ENCODE results near the gene STMN3. TPM values are rescaled to one million over a fixed set of nuclear protein-coding genes. Genes with fewer than 3 reads are reported as not detected.
A peak's percentile ranks its signal among the peaks of the same experiment; 100 is the strongest.

Gene STMN3
- total and polyA plus RNA-seq, 5 donors from 2014 or later, result 11.7 to 64.6 (median 13.2) TPM

DNA sequence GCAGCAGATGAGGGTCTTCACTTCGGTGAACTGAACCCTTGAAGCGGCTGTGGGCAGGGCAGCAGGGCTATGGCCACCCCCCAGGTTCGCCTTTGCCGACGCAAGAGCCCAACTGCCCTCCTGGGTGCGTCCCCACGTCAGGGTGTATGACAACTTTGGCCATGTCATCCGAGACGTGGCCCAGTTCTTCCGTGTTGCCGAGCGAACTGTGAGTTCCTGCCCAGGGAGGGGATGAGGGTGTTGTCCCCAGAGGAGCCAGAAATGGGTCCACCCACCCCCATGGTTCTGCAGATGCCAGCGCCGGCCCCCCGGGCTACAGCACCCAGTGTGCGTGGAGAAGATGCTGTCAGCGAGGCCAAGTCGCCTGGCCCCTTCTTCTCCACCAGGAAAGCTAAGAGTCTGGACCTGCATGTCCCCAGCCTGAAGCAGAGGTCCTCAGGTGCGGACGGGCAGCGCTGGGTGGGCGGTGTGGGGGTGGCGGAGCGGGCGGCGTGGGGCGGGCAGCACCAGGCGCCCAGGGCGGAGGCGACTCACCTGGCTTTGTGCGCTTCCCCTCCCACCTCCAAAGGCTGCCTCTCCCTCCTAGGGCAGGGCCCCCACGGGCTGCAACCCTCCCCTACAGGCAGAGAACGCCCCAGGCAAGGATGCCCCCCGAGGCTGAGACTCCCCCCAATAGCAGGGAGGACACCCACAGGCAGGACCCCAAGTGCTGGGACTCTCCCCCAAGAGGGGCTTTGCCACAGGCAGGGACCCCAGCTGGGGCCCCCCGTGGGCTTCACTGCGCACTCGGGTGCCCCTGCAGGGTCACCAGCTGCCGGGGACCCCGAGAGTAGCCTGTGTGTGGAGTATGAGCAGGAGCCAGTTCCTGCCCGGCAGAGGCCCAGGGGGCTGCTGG is 37.0 kb upstream of the STMN3 start:
- H3K9me3 ChIP-seq (ENCODE audit: control insufficient read depth in 2 of 2, low read length in 2 of 2), result no peaks in the 10 kb centered on the region
- H3K4me1 Mint-ChIP-seq, result peaks cover 0 to 7% (median 0%) of the 10 kb centered on the region in 4 donors
- DNase-seq, result no peak

DNA sequence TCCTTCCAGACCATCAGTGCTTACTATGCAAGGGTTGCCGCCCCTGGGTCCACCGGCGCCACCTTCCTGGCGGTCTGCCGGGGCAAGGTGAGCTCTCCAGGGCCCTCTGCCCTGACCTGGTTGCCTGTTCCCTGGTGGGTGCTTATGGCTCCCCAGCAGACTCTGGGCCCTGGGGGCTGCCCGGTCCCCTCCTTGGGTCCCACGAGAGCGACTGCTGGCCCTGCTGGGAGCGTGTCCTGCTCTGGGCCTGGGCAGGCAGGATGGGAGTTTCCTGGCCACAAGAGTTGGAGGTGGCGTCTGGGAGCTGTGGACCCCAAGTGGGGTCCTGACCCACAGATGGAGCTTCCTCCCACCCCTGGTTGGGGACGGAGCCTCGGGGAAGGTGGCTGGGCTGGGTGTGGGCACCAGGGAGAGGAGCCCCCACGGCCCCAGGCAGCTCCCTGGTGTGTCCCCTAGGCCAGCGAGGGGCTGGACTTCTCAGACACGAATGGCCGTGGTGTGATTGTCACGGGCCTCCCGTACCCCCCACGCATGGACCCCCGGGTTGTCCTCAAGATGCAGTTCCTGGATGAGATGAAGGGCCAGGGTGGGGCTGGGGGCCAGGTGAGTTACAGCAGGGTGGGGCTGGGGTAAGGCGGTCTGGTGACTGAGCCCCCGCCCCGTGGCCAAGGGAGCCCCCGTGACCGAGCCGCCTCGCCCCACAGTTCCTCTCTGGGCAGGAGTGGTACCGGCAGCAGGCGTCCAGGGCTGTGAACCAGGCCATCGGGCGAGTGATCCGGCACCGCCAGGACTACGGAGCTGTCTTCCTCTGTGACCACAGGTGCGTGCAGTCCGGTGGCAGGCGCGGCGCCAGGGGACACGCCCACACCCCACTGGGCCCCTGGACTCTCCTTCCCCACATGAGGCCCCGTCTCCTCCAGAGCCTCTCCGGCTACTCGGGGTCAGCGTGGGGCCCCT is 36.1 kb upstream of the STMN3 start:
- Histone ChIP-seq H3K9me3 (ENCODE audit: control insufficient read depth in 2 of 2, low read length in 2 of 2) (no peaks in the 10 kb centered on the region), H3K27ac (ENCODE audit: insufficient read depth, low read length, poor library complexity, severe bottlenecking) (no peak overlapping the region), H3K36me3 (ENCODE audit: control insufficient read depth, insufficient read depth, low read length) (no peaks in the 10 kb centered on the region), H3K4me1 (ENCODE audit: control insufficient read depth, insufficient read depth, low read length, poor library complexity, severe bottlenecking) (peaks cover 10% of the 10 kb centered on the region), H3K4me3 (ENCODE audit: low read depth, low read length) (no peak overlapping the region), H3K27me3 (ENCODE audit: control insufficient read depth, insufficient read depth, low read length) (no peaks in the 10 kb centered on the region)
- DNase-seq, result no peak
- peaks cover 0 to 7% (median 0%) of the 10 kb centered on the region in 4 donors for H3K4me1 Mint-ChIP-seq
- no peaks in the 10 kb centered on the region for H3K36me3 Mint-ChIP-seq
- H3K27me3 Mint-ChIP-seq, result no peaks in the 10 kb centered on the region
- ATAC-seq (ENCODE audit: low read depth in 2 of 2), result no peak
- H3K4me3 Mint-ChIP-seq, result no peak overlapping the region
- peaks cover 0 to 3% (median 0%) of the 10 kb centered on the region in 7 donors for H3K9me3 Mint-ChIP-seq
- H3K27ac Mint-ChIP-seq, result no peak overlapping the region

More for the DNA sequence above, 37.0 kb upstream of the STMN3 start:
- Mint-ChIP-seq H3K36me3 (no peaks in the 10 kb centered on the region), H3K4me3 (no peak overlapping the region), H3K27ac (no peak overlapping the region), H3K9me3 (peaks cover 0 to 3% (median 0%) of the 10 kb centered on the region in 7 donors), H3K27me3 (no peaks in the 10 kb centered on the region)
- H3K4me3 ChIP-seq (ENCODE audit: low read depth, low read length), result no peak overlapping the region
- no peaks in the 10 kb centered on the region for H3K27me3 ChIP-seq (ENCODE audit: control insufficient read depth, insufficient read depth, low read length)
- ATAC-seq (ENCODE audit: low read depth in 2 of 2), result no peak
- no peaks in the 10 kb centered on the region for H3K36me3 ChIP-seq (ENCODE audit: control insufficient read depth, insufficient read depth, low read length)
- peaks cover 10% of the 10 kb centered on the region for H3K4me1 ChIP-seq (ENCODE audit: control insufficient read depth, insufficient read depth, low read length, poor library complexity, severe bottlenecking)
- H3K27ac ChIP-seq (ENCODE audit: insufficient read depth, low read length, poor library complexity, severe bottlenecking), result no peak overlapping the region

DNA sequence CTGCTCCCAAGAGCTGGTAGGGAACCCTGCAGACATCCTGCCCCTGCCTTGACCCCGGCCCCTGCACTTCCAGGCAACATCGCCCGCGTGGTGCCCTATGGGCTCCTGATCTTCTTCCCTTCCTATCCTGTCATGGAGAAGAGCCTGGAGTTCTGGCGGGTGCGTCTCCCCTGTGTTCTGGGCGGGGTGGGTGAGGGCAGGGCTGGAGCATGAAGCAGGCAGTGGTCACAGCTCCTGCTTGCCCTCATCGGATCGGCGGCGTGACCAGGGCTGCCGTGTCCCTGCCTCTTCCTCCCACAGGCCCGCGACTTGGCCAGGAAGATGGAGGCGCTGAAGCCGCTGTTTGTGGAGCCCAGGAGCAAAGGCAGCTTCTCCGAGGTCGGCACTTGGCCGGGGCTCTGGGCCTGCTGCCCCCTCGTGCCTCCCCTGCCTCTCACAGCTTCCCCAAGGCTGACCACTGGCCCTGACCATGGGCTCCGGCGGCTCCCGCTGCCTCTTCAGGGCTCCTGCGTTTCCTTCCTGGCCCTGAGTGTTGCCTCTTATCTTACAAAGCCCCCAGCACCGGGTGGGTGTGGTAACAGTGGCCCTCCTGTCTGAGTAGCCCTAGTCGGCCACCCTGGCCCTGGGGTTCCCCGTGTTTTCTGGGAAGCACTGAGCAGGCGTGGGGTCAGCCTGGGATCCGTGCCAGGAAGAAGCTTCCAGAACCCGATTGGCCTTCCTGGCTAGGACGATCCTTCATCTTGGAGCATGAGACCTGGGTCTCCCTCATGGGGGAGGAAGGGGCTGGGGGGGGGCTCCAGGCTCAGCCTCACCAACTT is 35.2 kb upstream of the STMN3 start:
- Histone ChIP-seq H3K4me1 (ENCODE audit: control insufficient read depth, insufficient read depth, low read length, poor library complexity, severe bottlenecking) (peaks cover 10% of the 10 kb centered on the region), H3K4me3 (ENCODE audit: low read depth, low read length) (no peak overlapping the region), H3K9me3 (ENCODE audit: control insufficient read depth in 2 of 2, low read length in 2 of 2) (no peaks in the 10 kb centered on the region), H3K27ac (ENCODE audit: insufficient read depth, low read length, poor library complexity, severe bottlenecking) (no peak overlapping the region), H3K36me3 (ENCODE audit: control insufficient read depth, insufficient read depth, low read length) (no peaks in the 10 kb centered on the region), H3K27me3 (ENCODE audit: control insufficient read depth, insufficient read depth, low read length) (no peaks in the 10 kb centered on the region)
- DNase-seq, result no peak
- Mint-ChIP-seq H3K36me3 (no peaks in the 10 kb centered on the region), H3K4me3 (no peak overlapping the region), H3K27ac (no peak overlapping the region), H3K9me3 (no peaks in the 10 kb centered on the region), H3K27me3 (no peaks in the 10 kb centered on the region), H3K4me1 (peaks cover 0 to 7% (median 0%) of the 10 kb centered on the region in 4 donors)
- no peak for ATAC-seq (ENCODE audit: low read depth in 2 of 2)

DNA sequence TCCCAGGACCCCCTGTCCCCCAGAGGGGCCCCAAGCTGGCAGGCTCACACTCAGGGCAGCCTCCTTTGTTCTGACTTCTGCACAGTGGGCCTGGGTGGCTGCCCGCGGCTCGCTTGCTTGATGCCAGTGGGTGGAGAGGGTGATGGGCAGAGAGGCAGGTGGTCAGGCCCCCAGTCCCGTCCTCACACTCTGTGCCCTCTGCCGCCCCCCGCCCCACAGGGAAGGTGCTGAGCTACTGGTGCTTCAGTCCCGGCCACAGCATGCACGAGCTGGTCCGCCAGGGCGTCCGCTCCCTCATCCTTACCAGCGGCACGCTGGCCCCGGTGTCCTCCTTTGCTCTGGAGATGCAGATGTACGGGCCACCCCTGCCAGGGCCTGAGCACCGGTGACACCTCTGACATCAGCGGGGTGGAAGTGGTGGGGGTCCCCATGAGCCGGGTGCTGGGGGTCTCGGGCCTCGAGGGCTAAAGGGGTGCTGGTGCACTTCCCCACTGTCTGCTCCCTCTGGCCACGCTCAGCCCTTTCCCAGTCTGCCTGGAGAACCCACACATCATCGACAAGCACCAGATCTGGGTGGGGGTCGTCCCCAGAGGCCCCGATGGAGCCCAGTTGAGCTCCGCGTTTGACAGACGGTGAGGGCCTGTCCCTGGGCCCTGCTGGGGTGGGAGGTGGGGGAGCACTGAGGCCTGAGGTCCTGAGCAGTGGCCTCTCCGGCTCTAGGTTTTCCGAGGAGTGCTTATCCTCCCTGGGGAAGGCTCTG is 34.4 kb upstream of the STMN3 start:
- Mint-ChIP-seq H3K27ac (no peak overlapping the region), H3K36me3 (no peaks in the 10 kb centered on the region), H3K9me3 (no peaks in the 10 kb centered on the region), H3K27me3 (no peaks in the 10 kb centered on the region), H3K4me1 (peaks cover 0 to 7% (median 0%) of the 10 kb centered on the region in 4 donors), H3K4me3 (no peak overlapping the region)
- Histone ChIP-seq H3K27me3 (ENCODE audit: control insufficient read depth, insufficient read depth, low read length) (no peaks in the 10 kb centered on the region), H3K36me3 (ENCODE audit: control insufficient read depth, insufficient read depth, low read length) (no peaks in the 10 kb centered on the region), H3K4me1 (ENCODE audit: control insufficient read depth, insufficient read depth, low read length, poor library complexity, severe bottlenecking) (peaks cover 10% of the 10 kb centered on the region), H3K27ac (ENCODE audit: insufficient read depth, low read length, poor library complexity, severe bottlenecking) (no peak overlapping the region), H3K4me3 (ENCODE audit: low read depth, low read length) (no peak overlapping the region), H3K9me3 (ENCODE audit: control insufficient read depth in 2 of 2, low read length in 2 of 2) (no peaks in the 10 kb centered on the region)
- ATAC-seq (ENCODE audit: low read depth in 2 of 2) (no peak), DNase-seq (no peak)

DNA sequence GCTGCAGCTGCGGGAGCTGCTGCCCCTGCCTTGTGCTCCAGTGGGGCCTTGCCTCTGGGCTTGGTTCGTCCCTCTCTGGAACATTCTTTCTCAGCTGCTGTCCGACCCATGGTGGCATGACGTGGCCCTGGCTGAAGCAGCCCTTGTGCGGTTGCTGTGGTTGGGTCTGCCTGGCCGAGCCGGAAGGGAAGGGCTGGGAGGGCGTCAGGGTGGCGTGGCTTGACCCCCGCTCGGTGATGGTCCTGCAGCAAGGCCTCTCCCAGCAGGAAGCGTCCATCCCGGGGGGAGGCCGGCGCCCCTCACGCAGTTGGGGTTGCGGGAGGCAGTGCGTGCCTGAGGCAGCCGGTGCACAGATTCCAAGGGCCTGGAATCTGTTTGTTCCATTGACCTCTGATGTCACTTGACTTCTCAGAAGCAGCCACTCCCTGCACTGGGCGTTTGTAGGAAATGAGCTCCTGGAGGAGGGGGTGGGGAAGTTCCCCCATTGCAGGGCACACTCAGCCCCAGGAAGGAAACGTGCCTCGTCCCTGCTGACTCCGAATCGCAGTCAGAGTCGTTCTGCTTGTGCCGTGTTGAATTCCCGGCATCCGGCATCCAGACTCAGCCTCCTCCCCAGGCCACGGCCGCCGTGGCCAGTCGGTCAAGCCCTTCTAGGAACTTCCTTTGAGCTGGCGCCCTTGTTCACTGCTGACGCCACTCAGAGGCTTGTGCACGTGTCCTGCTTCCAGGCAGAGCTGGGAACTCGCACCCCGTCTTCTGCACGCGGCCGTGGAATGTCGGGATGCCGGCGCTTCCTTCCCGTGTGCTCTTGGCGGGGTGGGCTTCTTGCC is 33.5 kb upstream of the STMN3 start:
- Histone ChIP-seq H3K36me3 (ENCODE audit: control insufficient read depth, insufficient read depth, low read length) (no peaks in the 10 kb centered on the region), H3K4me1 (ENCODE audit: control insufficient read depth, insufficient read depth, low read length, poor library complexity, severe bottlenecking) (peaks cover 10% of the 10 kb centered on the region), H3K4me3 (ENCODE audit: low read depth, low read length) (no peak overlapping the region), H3K9me3 (ENCODE audit: control insufficient read depth in 2 of 2, low read length in 2 of 2) (no peaks in the 10 kb centered on the region), H3K27me3 (ENCODE audit: control insufficient read depth, insufficient read depth, low read length) (no peaks in the 10 kb centered on the region), H3K27ac (ENCODE audit: insufficient read depth, low read length, poor library complexity, severe bottlenecking) (no peak overlapping the region)
- Mint-ChIP-seq H3K36me3 (no peaks in the 10 kb centered on the region), H3K27me3 (no peaks in the 10 kb centered on the region), H3K27ac (peak overlapping the region in 1 of 3 donors; percentile 66), H3K9me3 (no peaks in the 10 kb centered on the region), H3K4me1 (peaks cover 0 to 3% (median 0%) of the 10 kb centered on the region in 4 donors), H3K4me3 (no peak overlapping the region)
- peak; percentile 19 to 30 for ATAC-seq (ENCODE audit: low read depth in 2 of 2)
- DNase-seq, result peak in 1 of 3 donors; percentile 47

DNA sequence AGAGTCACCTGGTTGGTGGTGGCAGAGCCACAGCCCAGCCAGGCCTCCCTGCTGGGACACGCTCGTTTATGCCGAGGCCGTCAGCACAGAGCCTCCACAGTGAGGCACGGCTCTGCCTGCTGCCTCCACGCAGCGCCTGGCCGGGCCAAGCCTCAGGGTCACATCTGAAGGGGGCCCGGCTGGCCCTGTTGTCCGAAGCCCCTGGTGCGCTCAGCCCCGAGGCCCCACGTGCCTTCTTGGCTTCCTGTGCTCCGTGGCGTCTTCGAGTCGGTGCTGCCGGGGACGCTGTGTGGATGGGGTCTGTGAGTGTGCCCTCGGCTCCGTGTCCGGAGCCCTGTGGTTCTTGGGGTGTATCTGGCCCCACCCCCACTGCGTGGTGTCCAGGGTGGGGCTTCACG is 32.9 kb upstream of the STMN3 start:
- Mint-ChIP-seq H3K36me3 (no peaks in the 10 kb centered on the region), H3K4me3 (no peak overlapping the region), H3K27me3 (no peaks in the 10 kb centered on the region), H3K4me1 (peaks cover 0 to 3% (median 0%) of the 10 kb centered on the region in 4 donors), H3K9me3 (no peaks in the 10 kb centered on the region), H3K27ac (peak overlapping the region in 1 of 3 donors; percentile 66)
- Histone ChIP-seq H3K4me1 (ENCODE audit: control insufficient read depth, insufficient read depth, low read length, poor library complexity, severe bottlenecking) (peaks cover 10% of the 10 kb centered on the region), H3K27me3 (ENCODE audit: control insufficient read depth, insufficient read depth, low read length) (no peaks in the 10 kb centered on the region), H3K27ac (ENCODE audit: insufficient read depth, low read length, poor library complexity, severe bottlenecking) (no peak overlapping the region), H3K36me3 (ENCODE audit: control insufficient read depth, insufficient read depth, low read length) (no peaks in the 10 kb centered on the region), H3K4me3 (ENCODE audit: low read depth, low read length) (no peak overlapping the region), H3K9me3 (ENCODE audit: control insufficient read depth in 2 of 2, low read length in 2 of 2) (no peaks in the 10 kb centered on the region)
- DNase-seq, result no peak
- ATAC-seq (ENCODE audit: low read depth in 2 of 2), result peak in 1 of 2 donors; percentile 4

Data from CD4-positive, CD25-positive, alpha-beta regulatory T cell (primary cell).